Activated T-cell treated with anti-CD3 and anti-CD28 coated beads, Interleukin-2, amount 50 U/mL, for 4 hours (primary cell): ENCODE results near the gene BUD13. TPM values are rescaled to one million over a fixed set of nuclear protein-coding genes. Genes with fewer than 3 reads are reported as not detected.

Source experiments
- ATAC-seq, 2 donors: fragments of 200-7000 bp; cut with Tn5 transposase; one replicate each; pipeline ENCODE4 v1.10.0; 2021
- DNase-seq: peaks from one replicate; pipeline ENCODE4 v3.0.0-alpha.2; 2020
- H3K27me3 Mint-ChIP-seq: one replicate; pipeline ENCODE4 v1.8.0; 2021; ENCODE audit warnings: low read depth, mixed read lengths
- H3K36me3 Mint-ChIP-seq: one replicate; pipeline ENCODE4 v1.8.0; 2022; ENCODE audit warnings: mixed read lengths; ENCODE audit not compliant: insufficient read depth
- H3K4me1 Mint-ChIP-seq: one replicate; pipeline ENCODE4 v1.8.0; 2021; ENCODE audit warnings: low read depth, mixed read lengths
- H3K4me3 Mint-ChIP-seq: one replicate; pipeline ENCODE4 v1.8.0; 2021; ENCODE audit warnings: mild to moderate bottlenecking, moderate library complexity, mixed read lengths
- H3K9me3 Mint-ChIP-seq: one replicate; pipeline ENCODE4 v1.8.0; 2021; ENCODE audit warnings: mixed read lengths
- total RNA-seq, 3 donors: library from RNA; stranded (reverse); gene quantifications; one replicate each; pipeline ENCODE4 v1.2.1, GENCODE V29; 2021

The BUD13 gene
- total RNA-seq, 3 donors from 2014 or later = 26.3 to 28.5 (median 27.7) TPM

- H3K9me3 Mint-ChIP-seq = no peaks in the 10 kb centered on the region
- no peak overlapping the region for H3K4me3 Mint-ChIP-seq
- H3K27me3 Mint-ChIP-seq = peaks cover 4% of the 10 kb centered on the region
- no peaks in the 10 kb centered on the region for H3K36me3 Mint-ChIP-seq
- ATAC-seq (no peak), DNase-seq (no peak)
- H3K4me1 Mint-ChIP-seq = no peaks in the 10 kb centered on the region
Observed at GRCh38 chr11:116800610-116801009, 27.8 kb upstream of the BUD13 start.

- no peaks in the 10 kb centered on the region for H3K9me3 Mint-ChIP-seq
- ATAC-seq = no peak
- H3K4me3 Mint-ChIP-seq = no peak overlapping the region
- no peaks in the 10 kb centered on the region for H3K36me3 Mint-ChIP-seq
- H3K27me3 Mint-ChIP-seq = peaks cover 2% of the 10 kb centered on the region
- no peak for DNase-seq
- no peaks in the 10 kb centered on the region for H3K4me1 Mint-ChIP-seq
Observed at GRCh38 chr11:116798368-116798767, 25.6 kb upstream of the BUD13 start.

- DNase-seq = no peak
- no peaks in the 10 kb centered on the region for H3K9me3 Mint-ChIP-seq
- peaks cover 2% of the 10 kb centered on the region for H3K27me3 Mint-ChIP-seq
- H3K4me3 Mint-ChIP-seq = no peak overlapping the region
- no peaks in the 10 kb centered on the region for H3K4me1 Mint-ChIP-seq
- no peak for ATAC-seq
- no peaks in the 10 kb centered on the region for H3K36me3 Mint-ChIP-seq
Observed at GRCh38 chr11:116797816-116798215, 25.0 kb upstream of the BUD13 start.

- Mint-ChIP-seq H3K36me3 (no peaks in the 10 kb centered on the region), H3K4me1 (no peaks in the 10 kb centered on the region), H3K4me3 (no peak overlapping the region), H3K27me3 (peaks cover 2% of the 10 kb centered on the region), H3K9me3 (no peaks in the 10 kb centered on the region)
- ATAC-seq (no peak), DNase-seq (no peak)
Observed at GRCh38 chr11:116796548-116796947, 23.8 kb upstream of the BUD13 start.

GRCh38 chr11:116794851-116795250 is 22.1 kb upstream of the BUD13 start:
- ATAC-seq (no peak), DNase-seq (no peak)
- Mint-ChIP-seq H3K9me3 (no peaks in the 10 kb centered on the region), H3K27me3 (peaks cover 2% of the 10 kb centered on the region), H3K4me3 (no peak overlapping the region), H3K4me1 (peaks cover 6% of the 10 kb centered on the region), H3K36me3 (no peaks in the 10 kb centered on the region)

GRCh38 chr11:116793772-116794097 is 20.9 kb upstream of the BUD13 start:
- Mint-ChIP-seq H3K4me1 (peaks cover 6% of the 10 kb centered on the region), H3K36me3 (no peaks in the 10 kb centered on the region), H3K27me3 (no peaks in the 10 kb centered on the region), H3K9me3 (no peaks in the 10 kb centered on the region), H3K4me3 (no peak overlapping the region)
- ATAC-seq (no peak), DNase-seq (no peak)

GRCh38 chr11:116792869-116793771 is 20.3 kb upstream of the BUD13 start:
- H3K27me3 Mint-ChIP-seq = no peaks in the 10 kb centered on the region
- no peaks in the 10 kb centered on the region for H3K9me3 Mint-ChIP-seq
- no peak for DNase-seq

GRCh38 chr11:116792144-116792868 is 19.5 kb upstream of the BUD13 start:
- H3K27me3 Mint-ChIP-seq = no peaks in the 10 kb centered on the region
- DNase-seq (no peak), ATAC-seq (no peak)

More at GRCh38 chr11:116792869-116793771, 20.3 kb upstream of the BUD13 start:
- peaks cover 12% of the 10 kb centered on the region for H3K4me1 Mint-ChIP-seq
- H3K36me3 Mint-ChIP-seq = no peaks in the 10 kb centered on the region
- no peak for ATAC-seq
- no peak overlapping the region for H3K4me3 Mint-ChIP-seq

GRCh38 chr11:116791813-116792143 is 19.0 kb upstream of the BUD13 start, which contains the start of gene APOA5:
Gene APOA5, minus strand, starts transcription at chr11:116791879. Its CDS starts 19 bp downstream, at chr11:116791860.
- ATAC-seq (no peak), DNase-seq (no peak)
- no peaks in the 10 kb centered on the region for H3K9me3 Mint-ChIP-seq
- no peaks in the 10 kb centered on the region for H3K27me3 Mint-ChIP-seq
- H3K4me3 Mint-ChIP-seq = no peak within 1 kb of the TSS
- H3K36me3 Mint-ChIP-seq = peaks cover 5% of the 10 kb centered on the region
- peaks cover 22% of the 10 kb centered on the region for H3K4me1 Mint-ChIP-seq

More at GRCh38 chr11:116792144-116792868, 19.5 kb upstream of the BUD13 start:
- peaks cover 17% of the 10 kb centered on the region for H3K4me1 Mint-ChIP-seq
- no peak overlapping the region for H3K4me3 Mint-ChIP-seq
- no peaks in the 10 kb centered on the region for H3K36me3 Mint-ChIP-seq
- no peaks in the 10 kb centered on the region for H3K9me3 Mint-ChIP-seq

- DNase-seq (peak; percentile 76), ATAC-seq (peak; percentile 54 to 57)
- Mint-ChIP-seq H3K9me3 (no peaks in the 10 kb centered on the region), H3K4me3 (no peak overlapping the region), H3K36me3 (peaks cover 7% of the 10 kb centered on the region), H3K4me1 (peaks cover 28% of the 10 kb centered on the region), H3K27me3 (no peaks in the 10 kb centered on the region)
Observed at GRCh38 chr11:116791002-116791812, 18.4 kb upstream of the BUD13 start.

GRCh38 chr11:116790167-116791001 is 17.6 kb upstream of the BUD13 start:
- peaks cover 15% of the 10 kb centered on the region for H3K36me3 Mint-ChIP-seq
- H3K4me1 Mint-ChIP-seq = peaks cover 36% of the 10 kb centered on the region
- no peak overlapping the region for H3K4me3 Mint-ChIP-seq
- no peak for ATAC-seq
- H3K9me3 Mint-ChIP-seq = no peaks in the 10 kb centered on the region
- DNase-seq = no peak
- H3K27me3 Mint-ChIP-seq = no peaks in the 10 kb centered on the region

GRCh38 chr11:116788975-116789374 is 16.2 kb upstream of the BUD13 start:
- Mint-ChIP-seq H3K4me3 (peak overlapping the region; percentile 94), H3K36me3 (peaks cover 28% of the 10 kb centered on the region), H3K9me3 (no peaks in the 10 kb centered on the region), H3K27me3 (no peaks in the 10 kb centered on the region), H3K4me1 (peaks cover 47% of the 10 kb centered on the region)
- no peak for DNase-seq
- ATAC-seq = no peak

GRCh38 chr11:116788534-116788933 is 15.7 kb upstream of the BUD13 start:
- Mint-ChIP-seq H3K9me3 (no peaks in the 10 kb centered on the region), H3K4me1 (peaks cover 47% of the 10 kb centered on the region), H3K27me3 (no peaks in the 10 kb centered on the region), H3K36me3 (peaks cover 29% of the 10 kb centered on the region), H3K4me3 (peak overlapping the region; percentile 94)
- ATAC-seq (no peak), DNase-seq (no peak)
